ENCODE data around the gene RNF43.

- TF ChIP-seq CTCF (conservative IDR thresholded peaks at IDR 0.05; ENCODE audit: low read depth, low read length), result no peak
- no peak for TF ChIP-seq EZH2phosphoT487 (IDR thresholded peaks at IDR 0.05; ENCODE audit: borderline replicate concordance, low read length)
Observed at GRCh38 chr17:58401287-58401686, 16.0 kb downstream of the RNF43 start.

All from PC-3 (cell line).